Head of caudate nucleus (tissue), 42 donors: ENCODE results near the gene NT5DC2.

Source experiments
- DNase-seq, 42 donors: peaks; one replicate each; pipeline versions ENCODE4 v3.0.0 to v3.0.0-alpha.2; 2020 to 2021; ENCODE audit warnings: mixed read lengths in 7 of 42
- intact Hi-C: fragments of 100-400 bp; cut with DNase I; formaldehyde crosslinking; loops from one replicate; pipeline ENCODE4 v1.15.0; 2022

Gene NT5DC2

GRCh38 chr3:52481819-52482521, 51.7 kb downstream of the NT5DC2 start:
- no peak for DNase-seq
- intact Hi-C loops = no loop called here

- peak in 30 of 42 donors; percentile 45 to 83 (median 60) for DNase-seq
- intact Hi-C loops = no loop called here
Observed at GRCh38 chr3:52480768-52481715, 52.6 kb downstream of the NT5DC2 start.

- DNase-seq = no peak
- intact Hi-C loops = loop anchor here (10.0 kb wide), 1 partner anchor 205 kb away; the partner anchor contains the start of genes GNL3 and PBRM1
Observed at GRCh38 chr3:52479877-52480575, 53.6 kb downstream of the NT5DC2 start.

- DNase-seq = no peak
- intact Hi-C loops = loop anchor here (10.0 kb wide), 1 partner anchor 206 kb away; the partner anchor contains the start of genes GNL3 and PBRM1
Observed at GRCh38 chr3:52479037-52479876, 54.4 kb downstream of the NT5DC2 start.

- intact Hi-C loops = loop anchor here (10.0 kb wide), 1 partner anchor 207 kb away; the partner anchor contains the start of genes GNL3 and PBRM1
- DNase-seq = no peak
Observed at GRCh38 chr3:52477796-52478095, 55.9 kb downstream of the NT5DC2 start.

GRCh38 chr3:52477076-52477795, 56.4 kb downstream of the NT5DC2 start:
- intact Hi-C loops = loop anchor here (10.0 kb wide), 1 partner anchor 208 kb away; the partner anchor contains the start of genes GNL3 and PBRM1

More at GRCh38 chr3:52477076-52477795, 56.4 kb downstream of the NT5DC2 start:
- no peak for DNase-seq
